RWPE2 (cell line): ENCODE measurements around the gene MROH8.
"Not testable (repeated sequence)": the region's sequence is repeated elsewhere in the genome, so short reads cannot be mapped to it uniquely, and the experiment has no call there.

Source experiments
- ATAC-seq: fragments of 200-7000 bp; cut with Tn5 transposase; 3 replicates; pipeline ENCODE4 v1.9.1; 2021; ENCODE audit warnings: low read depth
- DNase-seq: peaks from one replicate; pipeline ENCODE4 v3.0.0-alpha.2; 2020; ENCODE audit warnings: low spot score
- H3K27ac ChIP-seq: fragments of 450-650 bp; 2 replicates; pipeline ENCODE4 v1.5.1; 2017; ENCODE audit warnings: mild to moderate bottlenecking; ENCODE audit not compliant: poor library complexity, severe bottlenecking
- H3K27me3 ChIP-seq: fragments of 250-450 bp; sonication (Bioruptor Pico); 2 replicates; pipeline ENCODE4 v1.5.1; 2021; ENCODE audit warnings: mild to moderate bottlenecking, moderate library complexity; ENCODE audit not compliant: insufficient read depth, poor library complexity, severe bottlenecking
- H3K36me3 ChIP-seq: fragments of 250-450 bp; sonication (Bioruptor Pico); 2 replicates; pipeline ENCODE4 v1.5.1; 2020; ENCODE audit warnings: low read depth, mild to moderate bottlenecking, moderate library complexity
- H3K4me1 ChIP-seq: fragments of 250-450 bp; sonication (Bioruptor Pico); 2 replicates; pipeline ENCODE4 v1.5.1; 2021; ENCODE audit warnings: mild to moderate bottlenecking, moderate library complexity; ENCODE audit not compliant: insufficient read depth, poor library complexity, severe bottlenecking
- H3K4me3 ChIP-seq: fragments of 250-450 bp; sonication (Bioruptor Pico); 2 replicates; pipeline ENCODE4 v1.5.1; 2021; ENCODE audit warnings: mild to moderate bottlenecking, moderate library complexity; ENCODE audit not compliant: severe bottlenecking
- H3K9me3 ChIP-seq: fragments of 250-450 bp; sonication (Bioruptor Pico); 2 replicates; pipeline ENCODE4 v1.5.1; 2021; ENCODE audit warnings: mild to moderate bottlenecking, moderate library complexity; ENCODE audit not compliant: severe bottlenecking
- CTCF ChIP-seq: fragments of 450-650 bp; IDR thresholded peaks from one replicate; pipeline ENCODE4 v1.5.1; 2017; ENCODE audit warnings: mild to moderate bottlenecking, moderate library complexity; ENCODE audit not compliant: poor library complexity, severe bottlenecking

The MROH8 gene

GRCh38 chr20:37072293-37073196 is 106.8 kb downstream of the MROH8 start:
- ATAC-seq: no peak
- no peak for DNase-seq
- Histone ChIP-seq H3K36me3 (peaks cover 43% of the 10 kb centered on the region), H3K27ac (peak overlapping the region; percentile 42), H3K4me3 (no peak overlapping the region), H3K4me1 (peaks cover 15% of the 10 kb centered on the region), H3K27me3 (no peaks in the 10 kb centered on the region), H3K9me3 (no peaks in the 10 kb centered on the region)
- TF ChIP-seq CTCF: no peak

DNA sequence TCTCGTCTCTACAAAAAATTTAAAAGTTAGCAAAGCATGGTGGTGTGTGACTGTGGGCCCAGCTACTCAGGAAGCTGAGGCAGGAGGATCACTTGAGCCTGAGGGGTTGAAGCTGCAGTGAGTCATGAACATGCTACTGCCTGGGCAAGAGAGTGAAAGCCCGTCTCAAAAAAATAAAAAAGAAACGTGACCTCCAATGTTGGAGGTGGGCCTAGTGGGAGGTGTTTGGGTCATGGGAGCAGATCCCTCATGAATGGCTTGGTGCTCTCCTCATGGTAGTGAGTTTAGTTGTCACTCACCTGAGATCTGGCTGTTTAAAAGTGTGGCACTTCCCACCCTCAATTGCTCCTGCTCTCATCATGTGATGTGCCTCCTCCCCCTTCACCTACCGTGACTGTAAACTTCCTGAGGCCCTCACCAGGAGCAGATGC is 107.9 kb downstream of the MROH8 start:
- DNase-seq (peak; percentile 90), ATAC-seq (peak; percentile 98)
- H3K36me3 ChIP-seq: peaks cover 48% of the 10 kb centered on the region
- H3K27me3 ChIP-seq: no peaks in the 10 kb centered on the region
- no peaks in the 10 kb centered on the region for H3K9me3 ChIP-seq
- TF ChIP-seq CTCF: no peak
- peak overlapping the region; percentile 42 for H3K27ac ChIP-seq
- H3K4me3 ChIP-seq: no peak overlapping the region
- H3K4me1 ChIP-seq: peaks cover 15% of the 10 kb centered on the region

GRCh38 chr20:37069563-37069962 is 109.8 kb downstream of the MROH8 start:
- not testable (repeated sequence) for H3K9me3 ChIP-seq, DNase-seq, H3K27me3 ChIP-seq, ATAC-seq, H3K4me3 ChIP-seq, H3K27ac ChIP-seq
- Histone ChIP-seq H3K4me1 (peaks cover 15% of the 10 kb centered on the region), H3K36me3 (peaks cover 48% of the 10 kb centered on the region)

GRCh38 chr20:37066168-37066567 is 113.2 kb downstream of the MROH8 start:
- no peaks in the 10 kb centered on the region for H3K27me3 ChIP-seq
- no peak overlapping the region for H3K4me3 ChIP-seq
- TF ChIP-seq CTCF: no peak
- no peak overlapping the region for H3K27ac ChIP-seq
- no peaks in the 10 kb centered on the region for H3K9me3 ChIP-seq
- H3K36me3 ChIP-seq: peaks cover 71% of the 10 kb centered on the region
- no peak for DNase-seq
- peaks cover 5% of the 10 kb centered on the region for H3K4me1 ChIP-seq
- no peak for ATAC-seq

DNA sequence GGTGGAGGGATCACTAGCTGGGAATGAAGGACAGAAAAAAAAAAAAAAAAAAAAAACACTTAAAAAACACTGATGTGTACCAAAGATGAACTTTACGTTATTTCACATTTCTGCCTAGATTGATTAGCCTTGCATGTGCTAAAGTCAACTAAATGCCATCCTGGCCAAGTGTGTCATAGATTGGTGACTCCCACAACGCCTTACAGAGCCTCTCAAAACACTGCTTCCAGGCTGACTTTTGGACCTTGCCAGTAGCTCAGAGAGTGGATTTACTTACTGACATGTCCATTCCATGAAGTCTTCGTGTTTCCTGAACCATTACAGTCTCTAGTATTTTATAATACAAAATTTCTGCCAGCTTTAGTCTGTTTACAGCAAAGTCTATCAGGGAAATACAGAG is 124.1 kb downstream of the MROH8 start:
- ATAC-seq (no peak), DNase-seq (no peak)
- Histone ChIP-seq H3K36me3 (peaks cover 96% of the 10 kb centered on the region), H3K4me3 (no peak overlapping the region), H3K9me3 (no peaks in the 10 kb centered on the region), H3K4me1 (no peaks in the 10 kb centered on the region), H3K27me3 (no peaks in the 10 kb centered on the region), H3K27ac (no peak overlapping the region)
- TF ChIP-seq CTCF: no peak
